GM19395 (cell line): Measurements from ENCODE around the gene JCAD.
"Not testable (repeated sequence)": the region's sequence is repeated elsewhere in the genome, so short reads cannot be mapped to it uniquely, and the experiment has no call there.

Experiments used
- ATAC-seq: cut with Tn5 transposase; IDR thresholded peaks from one replicate; pipeline ENCODE4 v1.9.1; 2021; ENCODE audit warnings: mild to moderate bottlenecking, moderate library complexity; ENCODE audit not compliant: unreplicated experiment

JCAD gene, protein sequence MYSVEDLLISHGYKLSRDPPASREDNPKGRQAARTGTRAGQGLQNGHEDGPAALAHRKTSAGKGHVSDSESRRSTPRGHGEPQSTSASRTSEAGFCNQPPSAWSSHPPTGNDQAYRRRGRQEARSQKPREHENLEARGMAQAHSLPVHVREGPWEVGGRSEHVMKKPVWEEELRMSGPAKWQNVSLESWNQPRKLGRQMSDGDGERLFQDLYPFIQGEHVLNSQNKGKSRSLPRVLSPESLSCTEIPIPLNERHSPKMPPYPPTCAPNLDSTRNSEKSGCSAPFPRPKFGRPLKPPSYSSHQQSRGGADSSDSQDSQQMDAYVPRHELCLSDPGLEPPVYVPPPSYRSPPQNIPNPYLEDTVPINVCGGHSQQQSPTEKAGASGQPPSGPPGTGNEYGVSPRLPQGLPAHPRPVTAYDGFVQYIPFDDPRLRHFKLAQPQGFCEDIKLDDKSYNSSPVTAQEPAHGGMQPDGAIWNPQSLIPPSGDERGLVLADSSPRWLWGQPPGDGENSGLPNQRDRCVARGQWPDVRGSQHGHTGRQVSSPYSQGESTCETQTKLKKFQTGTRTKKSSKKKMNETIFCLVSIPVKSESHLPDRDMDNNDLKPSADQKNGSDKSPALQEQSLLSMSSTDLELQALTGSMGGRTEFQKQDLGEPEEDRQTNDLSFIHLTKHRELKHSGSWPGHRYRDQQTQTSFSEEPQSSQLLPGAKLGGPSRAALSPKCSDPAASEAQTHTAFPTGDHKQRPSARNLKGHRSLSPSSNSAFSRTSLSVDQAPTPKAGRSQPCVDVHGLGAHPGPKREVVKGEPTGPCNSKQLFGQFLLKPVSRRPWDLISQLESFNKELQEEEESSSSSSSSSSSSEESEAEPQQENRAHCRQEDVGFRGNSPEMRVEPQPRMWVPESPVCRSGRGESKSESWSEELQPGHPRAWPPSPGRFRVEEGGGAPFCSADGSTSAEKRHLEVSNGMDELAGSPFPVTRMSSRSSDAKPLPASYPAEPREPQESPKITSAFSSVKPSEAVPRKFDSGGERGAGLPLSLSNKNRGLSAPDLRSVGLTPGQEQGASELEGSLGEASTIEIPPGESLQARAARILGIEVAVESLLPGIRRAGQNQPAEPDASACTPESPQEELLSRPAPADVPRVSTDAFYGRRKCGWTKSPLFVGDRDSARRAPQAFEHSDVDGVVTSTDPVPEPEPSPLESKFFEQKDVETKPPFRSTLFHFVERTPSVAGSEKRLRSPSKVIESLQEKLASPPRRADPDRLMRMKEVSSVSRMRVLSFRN (N-terminal part only)

DNA sequence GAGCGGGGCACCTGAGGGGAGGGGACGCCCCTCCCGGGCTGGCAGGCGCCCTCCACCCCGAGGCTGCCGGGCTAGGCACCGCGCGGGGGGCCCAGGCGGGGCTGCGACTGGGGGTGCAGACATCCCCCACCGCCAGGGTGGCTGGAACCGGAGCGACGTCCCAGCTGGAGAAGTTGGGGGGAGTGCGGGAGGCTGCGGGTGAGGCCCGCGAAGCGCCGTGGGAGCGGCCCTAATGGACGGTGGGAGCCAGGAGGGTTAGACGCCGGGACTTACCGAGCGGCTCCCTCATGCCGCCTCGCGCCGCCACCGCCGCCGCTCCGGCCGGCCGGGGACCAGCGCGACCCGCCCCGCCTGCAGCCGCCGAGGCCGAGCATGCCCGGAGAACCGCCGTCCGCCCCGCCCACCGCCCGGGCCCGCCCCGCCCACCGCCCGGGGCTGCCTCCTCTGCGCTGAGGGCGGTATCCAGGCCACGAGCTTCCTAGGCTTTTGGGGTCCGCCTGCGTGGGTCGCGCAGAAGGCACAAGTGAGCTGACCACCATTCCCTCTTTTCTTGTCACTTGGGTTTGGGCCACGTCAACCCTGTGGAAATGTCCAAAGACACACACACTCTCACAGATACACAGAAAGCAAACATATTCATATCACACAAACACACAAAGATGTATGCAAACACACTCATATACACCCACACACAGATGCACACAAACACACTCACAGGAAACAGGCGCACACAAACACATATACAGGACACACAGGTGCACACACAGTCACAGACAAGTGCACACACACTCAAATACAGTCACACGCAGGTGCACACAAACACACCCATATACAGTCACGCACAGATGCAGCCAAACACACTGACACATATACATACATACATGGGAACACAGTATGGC, at the start of gene JCAD:
Gene JCAD, minus strand, starts transcription at position 378 of the 899 bp plus-strand sequence. CDS start 11,774 bp downstream, outside the sequence.
- no peak for ATAC-seq

DNA sequence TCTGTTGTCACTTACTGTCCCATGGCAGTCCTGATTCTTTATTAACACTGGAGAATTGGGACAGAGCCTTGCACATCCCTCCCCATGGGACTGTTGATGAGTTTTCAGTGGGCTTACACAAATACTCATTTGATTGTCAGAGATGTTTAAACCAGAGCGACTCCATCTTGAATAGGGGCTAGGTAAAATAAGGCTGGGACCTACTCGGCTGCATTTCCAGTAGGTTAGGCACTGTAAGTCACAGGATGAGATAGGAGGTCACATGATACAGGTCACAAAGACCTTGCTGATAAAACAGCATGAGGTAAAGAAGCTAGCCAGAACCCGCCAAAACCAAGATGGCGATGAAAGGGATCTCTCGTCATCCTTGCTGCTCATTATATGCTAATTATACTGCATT, 47.6 kb upstream of the JCAD start:
- no peak for ATAC-seq

DNA sequence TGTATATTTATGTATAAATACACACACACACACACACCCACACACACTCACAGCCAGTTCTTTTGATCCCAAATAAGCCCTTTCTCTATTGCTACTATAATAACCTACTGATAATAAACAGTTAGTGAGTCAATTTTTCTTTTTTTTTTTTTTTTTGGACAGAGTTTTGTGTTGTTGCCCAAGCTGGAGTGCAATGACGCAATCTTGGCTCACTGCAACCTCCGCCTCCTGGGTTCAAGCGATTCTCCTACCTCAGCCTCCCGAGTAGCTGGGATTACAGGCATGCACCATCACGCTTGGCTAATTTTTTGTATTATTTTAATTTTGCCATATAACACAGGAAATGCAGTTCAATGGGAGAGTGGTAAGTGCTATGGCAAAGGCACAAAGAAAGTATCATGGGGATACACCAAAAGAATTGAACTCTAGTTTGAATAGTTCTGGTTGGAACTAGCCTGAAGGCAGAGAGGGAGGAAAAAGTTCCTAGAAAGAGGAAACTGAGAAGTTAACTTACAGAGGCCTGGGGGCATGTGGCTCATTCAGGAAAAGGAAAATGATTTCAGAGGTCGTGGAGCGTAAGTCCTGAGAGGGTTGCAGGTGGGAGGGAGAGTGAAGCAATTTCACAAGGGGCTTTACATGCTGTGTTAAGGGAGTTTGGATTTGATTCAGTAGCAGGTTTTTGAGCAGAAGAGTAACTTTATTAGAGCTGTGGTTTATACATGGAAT, 44.4 kb upstream of the JCAD start:
- no peak for ATAC-seq

DNA sequence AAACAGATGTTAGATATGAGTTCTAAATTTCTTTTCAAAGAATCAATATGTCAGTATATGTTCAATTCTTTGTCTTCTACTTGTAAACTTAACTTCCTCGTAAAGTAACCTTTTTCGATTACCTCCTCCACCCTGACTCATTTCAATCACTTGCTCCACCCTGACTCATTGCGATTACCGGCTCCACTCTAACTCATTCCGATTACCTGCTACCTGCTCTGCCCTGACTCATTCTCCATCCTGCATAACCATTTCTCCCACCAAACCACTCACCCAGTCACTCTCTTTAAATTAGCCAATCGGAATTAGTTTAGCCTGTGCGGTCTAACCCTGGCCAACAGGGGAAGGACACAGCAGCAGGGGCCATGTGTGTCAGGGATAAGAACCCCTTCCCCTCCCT, 40.3 kb upstream of the JCAD start:
- not testable (repeated sequence) for ATAC-seq

DNA sequence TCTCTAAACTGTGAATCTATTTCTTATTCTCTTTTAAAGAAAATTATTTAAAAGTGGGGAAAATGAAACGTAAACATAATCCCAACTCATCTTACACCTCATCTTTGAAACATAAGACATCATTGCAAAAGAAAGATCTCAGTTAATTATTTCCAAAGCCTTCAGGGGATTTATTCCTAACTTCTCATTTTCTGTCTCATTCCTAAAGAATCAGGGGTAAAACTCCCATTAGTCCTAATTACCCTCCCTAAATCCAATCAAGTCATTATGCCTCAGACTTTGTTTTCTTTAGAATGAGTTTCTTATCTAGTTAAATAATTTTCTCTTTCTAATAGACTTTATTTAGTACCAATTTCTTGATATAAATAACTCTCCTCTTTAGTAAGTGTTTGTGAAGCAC, 39.7 kb upstream of the JCAD start:
- ATAC-seq, result no peak

DNA sequence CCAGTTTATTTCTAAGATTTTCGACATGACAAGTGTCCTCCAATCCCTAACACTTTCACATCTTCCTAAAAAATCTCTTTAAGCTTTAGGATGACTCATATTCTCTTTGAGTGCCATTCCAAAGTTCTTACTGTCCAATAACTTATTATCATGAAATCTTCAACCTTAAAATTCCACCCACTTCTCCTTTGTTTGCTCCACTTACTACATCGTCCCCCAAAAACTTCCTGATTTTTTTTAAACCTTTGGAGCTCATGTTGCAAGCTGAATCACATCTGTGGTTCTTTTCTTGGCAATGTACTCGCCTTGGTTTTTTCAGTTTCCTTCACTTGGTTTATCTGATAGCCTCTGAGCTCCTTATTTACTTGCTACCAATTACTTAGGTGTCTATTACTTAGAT, 39.2 kb upstream of the JCAD start:
- ATAC-seq, result no peak

DNA sequence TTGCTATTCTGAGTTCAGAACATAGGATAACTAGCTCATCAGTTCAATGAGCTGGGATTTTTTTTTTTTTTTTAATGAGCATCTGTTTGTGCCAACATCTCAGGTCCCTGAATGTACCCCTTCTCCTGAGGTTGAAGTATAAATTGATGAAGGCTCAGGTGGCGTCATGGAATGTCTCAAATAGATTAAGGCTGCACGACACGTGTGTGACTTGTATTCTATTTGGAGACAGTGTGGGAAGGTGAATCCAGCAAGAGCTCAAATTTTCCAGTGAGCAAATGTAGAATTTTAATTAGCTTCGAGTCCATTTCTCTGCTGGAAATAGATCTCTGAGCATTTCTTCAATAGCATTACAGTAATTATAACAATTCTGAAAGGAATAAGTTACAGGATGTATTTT, 37.2 kb upstream of the JCAD start:
- ATAC-seq, result no peak

DNA sequence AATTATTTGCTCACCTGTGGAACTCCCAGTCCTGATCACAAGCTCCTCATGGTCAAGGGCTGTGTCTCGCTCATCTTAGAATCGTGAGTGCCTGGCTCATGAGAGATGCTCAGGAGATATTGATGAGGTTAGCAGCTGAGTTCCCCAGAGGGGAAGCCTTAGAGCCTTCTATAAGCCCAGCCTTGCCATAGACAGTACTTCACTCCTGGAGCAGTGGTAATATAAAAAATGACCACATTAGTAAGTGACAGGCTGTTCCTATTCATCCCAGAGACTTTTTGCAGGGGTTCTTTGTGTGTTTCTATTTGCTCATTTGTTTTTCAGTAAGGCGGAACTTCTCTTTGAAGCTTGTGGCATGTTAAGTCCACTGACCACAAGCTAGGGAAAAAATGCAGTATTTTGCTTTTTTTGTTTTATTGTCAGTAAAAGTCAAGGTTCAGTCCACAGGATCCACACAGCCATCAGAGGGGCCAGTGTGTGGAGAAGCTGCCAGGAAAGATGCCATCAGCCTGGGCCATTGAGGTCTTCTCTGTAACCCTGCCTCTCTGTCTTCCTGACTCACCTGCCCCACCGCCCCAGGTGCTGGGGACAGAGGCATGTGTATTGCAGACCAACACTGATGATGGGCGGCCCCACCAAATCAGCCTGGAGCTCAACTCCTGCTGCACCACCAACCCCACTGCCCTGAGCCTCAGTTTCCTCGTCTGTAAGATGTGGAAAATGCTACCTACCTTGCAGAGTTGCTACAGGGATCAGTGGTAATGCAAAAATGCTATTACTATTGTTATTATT, 36.4 kb upstream of the JCAD start:
- no peak for ATAC-seq

DNA sequence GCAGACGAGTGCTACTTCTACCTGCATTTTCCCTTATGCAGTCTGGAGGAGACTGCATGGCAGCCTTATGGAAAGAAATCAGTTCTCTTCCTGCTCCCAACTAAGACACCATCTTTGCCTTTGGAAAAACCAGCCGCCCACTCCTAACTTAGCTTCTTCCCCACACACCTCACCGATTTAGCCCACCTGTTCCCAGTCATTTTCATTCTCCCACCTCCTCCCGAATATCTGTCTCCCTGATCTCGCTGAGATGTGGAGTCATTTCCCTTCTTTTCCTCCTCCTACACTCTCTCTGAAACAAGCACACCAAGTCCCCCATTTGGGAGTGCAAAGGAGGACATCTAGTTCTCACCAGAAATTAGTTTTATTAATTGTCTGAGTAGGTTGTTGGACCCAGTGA, 35.2 kb upstream of the JCAD start:
- ATAC-seq, result no peak

DNA sequence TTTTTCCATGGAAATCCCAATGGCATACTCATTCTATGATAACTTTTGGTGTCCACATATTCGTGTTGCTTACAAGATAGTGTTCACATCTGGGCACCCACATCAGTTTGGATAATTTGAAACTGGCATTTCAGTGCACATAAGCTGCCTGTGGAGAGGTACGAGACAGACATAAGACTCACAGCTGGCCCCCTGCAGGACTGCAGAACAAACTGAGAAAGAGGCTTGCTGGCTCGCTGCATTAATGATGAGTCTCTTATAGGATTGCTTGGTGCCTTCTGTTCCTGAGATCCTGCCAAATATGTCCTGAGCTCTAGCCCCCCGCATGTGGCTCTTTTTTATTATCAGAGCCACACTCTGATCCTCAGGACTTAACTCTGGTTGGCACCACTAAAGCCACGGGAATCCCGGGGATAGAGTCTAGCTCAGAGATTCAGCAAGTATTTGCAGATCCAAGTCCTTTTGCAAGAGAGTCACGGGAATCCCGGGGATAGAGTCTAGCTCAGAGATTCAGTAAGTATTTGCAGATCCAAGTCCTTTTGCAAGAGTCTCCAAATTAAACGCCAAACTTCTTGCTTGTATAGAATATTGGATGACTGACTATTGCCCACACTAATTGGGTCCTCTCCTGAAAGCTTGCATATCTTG, 34.0 kb upstream of the JCAD start:
- no peak for ATAC-seq

DNA sequence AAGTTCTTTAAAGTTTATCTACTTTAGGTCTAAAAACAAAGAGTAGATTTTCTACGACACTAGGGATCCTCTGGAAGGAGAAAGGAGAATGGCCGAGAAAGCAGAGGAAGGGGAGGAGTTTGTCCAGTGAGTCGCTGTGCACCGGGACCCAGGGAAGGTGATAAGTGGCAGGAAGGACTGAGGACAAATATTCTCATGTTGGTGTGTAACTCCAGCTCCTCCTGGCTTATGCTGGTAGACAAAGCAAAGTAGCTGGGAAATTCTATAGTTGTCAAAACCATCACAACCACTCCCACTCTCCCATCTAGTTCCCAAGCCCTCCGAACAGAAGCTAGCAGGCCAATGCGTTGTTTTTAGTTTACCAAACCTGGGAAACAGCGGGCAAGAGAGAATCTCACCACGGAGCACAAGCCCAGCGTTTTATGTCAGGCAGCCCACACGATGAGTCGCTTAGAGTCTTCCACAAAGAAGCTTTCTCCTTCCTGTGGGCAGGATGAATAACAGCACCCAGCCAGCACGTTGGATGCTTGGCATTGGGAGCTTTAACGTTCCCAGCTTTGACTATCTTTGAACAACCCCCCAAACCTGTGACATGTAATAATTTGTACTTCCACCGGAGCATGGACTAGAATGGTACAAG, 32.9 kb upstream of the JCAD start:
- ATAC-seq, result no peak

DNA sequence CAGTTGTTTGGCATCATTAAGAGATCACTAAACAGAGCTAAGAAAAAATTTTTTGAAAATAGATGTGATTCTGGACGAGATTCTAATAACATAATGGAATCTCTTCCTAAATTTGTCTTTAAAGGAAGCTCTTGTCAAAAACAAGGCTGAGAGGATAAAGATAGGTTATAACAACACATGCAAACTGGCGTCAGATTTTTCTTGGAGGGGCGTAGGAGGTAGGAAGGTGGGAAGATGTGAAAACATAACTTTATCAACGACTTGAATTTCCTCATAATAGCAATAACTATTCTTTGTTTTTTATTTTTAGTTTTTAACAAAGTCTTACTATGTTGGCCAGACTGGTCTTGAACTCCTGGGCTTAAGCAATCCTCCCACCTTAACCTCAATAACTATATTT, 31.8 kb upstream of the JCAD start:
- no peak for ATAC-seq

DNA sequence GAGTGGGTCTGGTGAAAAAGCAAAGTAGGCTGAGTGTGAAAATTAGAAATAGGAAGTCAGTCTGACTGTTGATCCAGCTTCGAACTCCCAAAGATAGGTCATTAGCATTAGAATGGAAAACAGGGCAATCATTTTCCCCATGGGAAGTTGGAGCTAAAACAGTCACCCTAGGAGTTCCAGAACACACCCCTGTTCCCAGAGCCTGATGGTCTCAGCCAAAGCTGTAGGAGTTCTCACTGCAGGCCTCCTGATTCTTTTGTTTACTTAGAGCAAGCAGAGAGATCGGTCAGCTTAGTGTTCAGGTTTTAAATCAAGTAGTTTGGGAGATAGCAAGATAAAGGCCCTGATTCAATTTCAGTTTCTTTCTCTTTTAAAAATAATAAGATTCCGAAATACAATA, 28.8 kb upstream of the JCAD start:
- no peak for ATAC-seq

DNA sequence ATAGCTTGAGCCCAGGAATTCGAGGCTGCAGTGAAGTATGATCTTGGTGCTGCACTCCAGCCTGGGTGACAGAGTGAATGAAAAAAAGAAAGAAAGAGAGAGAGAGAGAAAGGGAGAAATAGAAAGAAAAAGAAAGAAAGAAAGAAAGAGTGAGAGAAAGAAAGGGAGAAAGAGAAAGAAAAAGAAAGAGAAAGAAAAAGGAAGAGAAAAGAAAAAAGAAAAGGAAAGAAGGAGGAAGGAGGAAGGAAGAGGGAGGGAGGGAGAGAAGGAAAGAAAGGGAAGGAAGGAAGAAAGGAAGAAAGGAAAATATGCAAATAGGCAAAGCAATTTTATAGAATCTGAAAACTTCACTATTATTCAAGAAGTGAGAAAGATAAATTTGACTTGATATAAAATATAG, 24.5 kb upstream of the JCAD start:
- ATAC-seq, result no peak

DNA sequence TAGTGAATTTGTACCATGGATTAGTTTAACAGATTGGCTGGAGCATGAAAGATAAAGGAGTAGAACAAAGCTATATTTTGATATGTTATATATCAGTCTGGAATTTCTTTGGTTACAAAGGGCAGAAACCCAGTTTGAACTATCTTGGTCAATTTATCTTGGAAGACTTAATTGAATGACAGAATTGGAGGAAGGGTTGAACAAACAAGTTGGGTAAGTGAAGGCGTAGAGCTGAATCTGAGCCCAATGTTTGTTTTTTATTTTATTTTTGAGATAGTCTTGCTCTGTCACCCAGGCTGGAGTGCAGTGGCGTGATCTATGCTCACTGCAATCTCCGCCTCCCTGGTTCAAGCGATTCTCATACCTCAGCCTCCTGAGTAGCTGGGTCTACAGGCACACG, 21.8 kb upstream of the JCAD start:
- no peak for ATAC-seq

DNA sequence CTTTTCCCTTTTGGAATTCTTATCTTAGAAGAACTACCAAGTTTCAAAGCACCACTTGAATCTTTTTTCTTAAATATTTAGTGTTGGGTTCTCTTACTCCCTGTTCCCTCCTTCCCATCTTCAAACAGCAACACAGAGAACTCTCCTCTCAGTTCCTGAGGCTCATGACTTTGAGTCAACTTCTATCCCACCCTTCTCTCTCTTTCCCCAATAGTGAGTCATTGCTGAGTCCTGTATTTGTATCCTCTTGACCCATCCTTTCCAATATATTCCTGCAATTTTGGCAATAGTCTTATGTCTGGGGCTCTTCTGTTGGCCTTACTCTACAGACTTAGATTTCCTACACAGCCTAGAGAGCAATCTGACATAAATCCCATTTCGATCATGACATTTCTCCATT, 20.8 kb upstream of the JCAD start:
- ATAC-seq, result no peak

DNA sequence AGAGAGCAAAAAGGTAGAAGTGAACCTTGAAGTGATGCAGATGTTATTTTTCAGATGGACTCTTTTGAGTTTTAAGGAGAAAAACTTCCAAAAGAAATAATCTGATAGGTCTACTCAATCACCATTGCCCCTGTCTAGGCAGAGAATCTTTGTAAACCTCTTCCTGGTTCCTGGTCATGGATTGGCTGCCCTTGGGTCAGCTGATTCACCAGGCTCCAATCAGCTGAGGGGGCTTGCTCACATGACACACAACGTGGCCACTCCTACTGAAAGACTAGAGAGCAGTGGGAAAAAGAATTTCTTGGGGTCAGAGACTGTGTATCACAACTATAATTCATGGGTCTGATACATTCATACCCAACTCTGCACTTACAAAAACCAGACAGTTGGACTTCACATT, 20.0 kb upstream of the JCAD start:
- no peak for ATAC-seq

DNA sequence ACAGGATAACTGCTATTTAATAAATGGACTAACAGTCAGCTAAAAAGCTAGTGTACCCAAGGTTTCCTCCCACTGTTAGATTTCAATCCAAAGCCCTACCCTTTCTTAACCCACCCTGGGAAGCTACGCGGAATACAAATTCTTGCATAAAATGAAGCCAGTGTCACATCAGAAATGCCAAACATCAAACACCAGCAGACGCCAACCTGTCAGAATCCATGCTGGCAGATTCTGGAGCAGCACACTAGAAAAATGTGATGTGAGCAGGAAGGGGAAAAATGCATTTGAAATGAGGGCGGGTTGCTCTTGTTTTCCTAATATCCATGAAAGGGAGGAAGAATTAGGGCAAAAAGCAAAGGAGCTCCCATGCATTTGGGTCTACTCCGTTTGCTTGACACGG, 16.1 kb upstream of the JCAD start:
- ATAC-seq, result no peak
